ENCODE data around the gene INTS11. TPM values are rescaled to one million over a fixed set of nuclear protein-coding genes. Genes with fewer than 3 reads are reported as not detected.
A peak's percentile ranks its signal among the peaks of the same experiment; 100 is the strongest.

Gene INTS11
- total and polyA plus RNA-seq, 2 of the 13 experiments (the other 11 are each of a cell fraction or from before 2014, with no cell fraction given) = 52.8 to 94.8 TPM

DNA sequence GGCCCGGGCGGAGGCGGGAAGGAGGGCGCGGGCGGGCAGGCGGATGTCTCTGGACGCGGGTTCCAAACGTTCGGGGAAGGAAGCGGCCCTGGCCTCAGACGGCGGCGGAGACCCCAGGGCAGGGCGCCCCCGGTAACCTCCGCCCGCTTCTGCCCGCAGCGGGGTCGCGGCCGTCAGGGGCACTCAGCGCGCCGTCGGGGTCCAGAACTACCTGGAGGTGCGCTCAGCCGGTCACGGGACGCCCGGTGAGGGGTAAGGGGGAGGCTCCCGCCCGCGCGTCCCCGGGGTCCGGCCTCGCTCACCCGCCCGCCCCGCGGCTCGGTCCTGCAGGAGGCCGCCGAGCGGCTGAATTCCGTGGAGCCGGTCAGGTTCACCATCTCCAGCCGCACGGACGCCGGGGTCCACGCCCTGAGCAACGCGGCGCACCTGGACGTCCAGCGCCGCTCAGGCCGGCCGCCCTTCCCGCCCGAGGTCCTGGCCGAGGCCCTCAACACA, 15.7 kb downstream of the INTS11 start (continued):
- TF ChIP-seq, protein P1, sequence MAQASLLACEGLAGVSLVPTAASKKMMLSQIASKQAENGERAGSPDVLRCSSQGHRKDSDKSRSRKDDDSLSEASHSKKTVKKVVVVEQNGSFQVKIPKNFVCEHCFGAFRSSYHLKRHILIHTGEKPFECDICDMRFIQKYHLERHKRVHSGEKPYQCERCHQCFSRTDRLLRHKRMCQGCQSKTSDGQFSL (CRISPR knock-in tag; IDR thresholded peaks at IDR 0.05) = 0 out of 2 replicates have a peak, but pooled peaks have one; percentile 0
- no peak for TF ChIP-seq NBN (conservative IDR thresholded peaks at IDR 0.05)
- TF ChIP-seq ZNF773 (CRISPR knock-in tag; IDR thresholded peaks at IDR 0.05; ENCODE audit: borderline replicate concordance) = no peak
- TF ChIP-seq, protein P2, sequence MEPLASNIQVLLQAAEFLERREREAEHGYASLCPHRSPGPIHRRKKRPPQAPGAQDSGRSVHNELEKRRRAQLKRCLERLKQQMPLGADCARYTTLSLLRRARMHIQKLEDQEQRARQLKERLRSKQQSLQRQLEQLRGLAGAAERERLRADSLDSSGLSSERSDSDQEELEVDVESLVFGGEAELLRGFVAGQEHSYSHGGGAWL (CRISPR knock-in tag; IDR thresholded peaks at IDR 0.05) = peak; percentile 56; the same call in 1 of the 2 replicates
- TF ChIP-seq ASH2L (IDR thresholded peaks at IDR 0.05; ENCODE audit: insufficient read length, low read depth, low read length) = peak; percentile 15
- TF ChIP-seq SIN3B (IDR thresholded peaks at IDR 0.05; ENCODE audit: low read length) = no peak
- TF ChIP-seq KAT7 (CRISPR knock-in tag; IDR thresholded peaks at IDR 0.05; ENCODE audit: borderline replicate concordance) = peak; percentile 72
- 0 out of 2 replicates have a peak, but pooled peaks have one; percentile 17 for TF ChIP-seq HES4 (CRISPR knock-in tag; IDR thresholded peaks at IDR 0.05; ENCODE audit: borderline replicate concordance)
- no peak for TF ChIP-seq ZBTB38 (CRISPR knock-in tag; IDR thresholded peaks at IDR 0.05)
- TF ChIP-seq, protein P3, sequence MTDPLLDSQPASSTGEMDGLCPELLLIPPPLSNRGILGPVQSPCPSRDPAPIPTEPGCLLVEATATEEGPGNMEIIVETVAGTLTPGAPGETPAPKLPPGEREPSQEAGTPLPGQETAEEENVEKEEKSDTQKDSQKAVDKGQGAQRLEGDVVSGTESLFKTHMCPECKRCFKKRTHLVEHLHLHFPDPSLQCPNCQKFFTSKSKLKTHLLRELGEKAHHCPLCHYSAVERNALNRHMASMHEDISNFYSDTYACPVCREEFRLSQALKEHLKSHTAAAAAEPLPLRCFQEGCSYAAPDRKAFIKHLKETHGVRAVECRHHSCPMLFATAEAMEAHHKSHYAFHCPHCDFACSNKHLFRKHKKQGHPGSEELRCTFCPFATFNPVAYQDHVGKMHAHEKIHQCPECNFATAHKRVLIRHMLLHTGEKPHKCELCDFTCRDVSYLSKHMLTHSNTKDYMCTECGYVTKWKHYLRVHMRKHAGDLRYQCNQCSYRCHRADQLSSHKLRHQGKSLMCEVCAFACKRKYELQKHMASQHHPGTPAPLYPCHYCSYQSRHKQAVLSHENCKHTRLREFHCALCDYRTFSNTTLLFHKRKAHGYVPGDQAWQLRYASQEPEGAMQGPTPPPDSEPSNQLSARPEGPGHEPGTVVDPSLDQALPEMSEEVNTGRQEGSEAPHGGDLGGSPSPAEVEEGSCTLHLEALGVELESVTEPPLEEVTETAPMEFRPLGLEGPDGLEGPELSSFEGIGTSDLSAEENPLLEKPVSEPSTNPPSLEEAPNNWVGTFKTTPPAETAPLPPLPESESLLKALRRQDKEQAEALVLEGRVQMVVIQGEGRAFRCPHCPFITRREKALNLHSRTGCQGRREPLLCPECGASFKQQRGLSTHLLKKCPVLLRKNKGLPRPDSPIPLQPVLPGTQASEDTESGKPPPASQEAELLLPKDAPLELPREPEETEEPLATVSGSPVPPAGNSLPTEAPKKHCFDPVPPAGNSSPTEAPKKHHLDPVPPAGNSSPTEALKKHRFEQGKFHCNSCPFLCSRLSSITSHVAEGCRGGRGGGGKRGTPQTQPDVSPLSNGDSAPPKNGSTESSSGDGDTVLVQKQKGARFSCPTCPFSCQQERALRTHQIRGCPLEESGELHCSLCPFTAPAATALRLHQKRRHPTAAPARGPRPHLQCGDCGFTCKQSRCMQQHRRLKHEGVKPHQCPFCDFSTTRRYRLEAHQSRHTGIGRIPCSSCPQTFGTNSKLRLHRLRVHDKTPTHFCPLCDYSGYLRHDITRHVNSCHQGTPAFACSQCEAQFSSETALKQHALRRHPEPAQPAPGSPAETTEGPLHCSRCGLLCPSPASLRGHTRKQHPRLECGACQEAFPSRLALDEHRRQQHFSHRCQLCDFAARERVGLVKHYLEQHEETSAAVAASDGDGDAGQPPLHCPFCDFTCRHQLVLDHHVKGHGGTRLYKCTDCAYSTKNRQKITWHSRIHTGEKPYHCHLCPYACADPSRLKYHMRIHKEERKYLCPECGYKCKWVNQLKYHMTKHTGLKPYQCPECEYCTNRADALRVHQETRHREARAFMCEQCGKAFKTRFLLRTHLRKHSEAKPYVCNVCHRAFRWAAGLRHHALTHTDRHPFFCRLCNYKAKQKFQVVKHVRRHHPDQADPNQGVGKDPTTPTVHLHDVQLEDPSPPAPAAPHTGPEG (CRISPR knock-in tag; IDR thresholded peaks at IDR 0.05) = peak; percentile 85; the same call in 1 of the 2 replicates
- peak; percentile 74; the same call in 1 of the 2 replicates for TF ChIP-seq ZNF777 (CRISPR knock-in tag; IDR thresholded peaks at IDR 0.05)
- 0 out of 2 replicates have a peak, but pooled peaks have one; percentile 33 for TF ChIP-seq ZNF446 (CRISPR knock-in tag; IDR thresholded peaks at IDR 0.05)
- TF ChIP-seq ZNF224 (CRISPR knock-in tag; IDR thresholded peaks at IDR 0.05) = peak; percentile 4; the same call in 1 of the 2 replicates
- TF ChIP-seq ZNF547 (CRISPR knock-in tag; IDR thresholded peaks at IDR 0.05) = 0 out of 2 replicates have a peak, but pooled peaks have one; percentile 5
- peak; percentile 16; the same call in 1 of the 2 replicates for TF ChIP-seq TAF1 (CRISPR knock-in tag; IDR thresholded peaks at IDR 0.05)
- 0 out of 2 replicates have a peak, but pooled peaks have one; percentile 5 for TF ChIP-seq KAT8 (CRISPR knock-in tag; IDR thresholded peaks at IDR 0.05)
- no peak for TF ChIP-seq ZSCAN21 (CRISPR knock-in tag; IDR thresholded peaks at IDR 0.05; ENCODE audit: borderline replicate concordance)
- 0 out of 2 replicates have a peak, but pooled peaks have one; percentile 26 for TF ChIP-seq NCOA1 (CRISPR knock-in tag; IDR thresholded peaks at IDR 0.05)
- peak; percentile 16; the same call in 1 of the 2 replicates for TF ChIP-seq MTA1 (CRISPR knock-in tag; IDR thresholded peaks at IDR 0.05; ENCODE audit: borderline replicate concordance)
- TF ChIP-seq ZFY (CRISPR knock-in tag; IDR thresholded peaks at IDR 0.05) = peak; percentile 12; the same call in 1 of the 2 replicates
- TF ChIP-seq RBFOX2 (IDR thresholded peaks at IDR 0.05; ENCODE audit: low read depth, low read length) = peak; percentile 16; the same call in 1 of the 2 replicates
- TF ChIP-seq GABPB1 (CRISPR knock-in tag; IDR thresholded peaks at IDR 0.05) = peak; percentile 14; the same call in 1 of the 2 replicates
- TF ChIP-seq YEATS2 (CRISPR knock-in tag; IDR thresholded peaks at IDR 0.05; ENCODE audit: borderline replicate concordance) = no peak
- peak; percentile 34; the same call in 1 of the 2 replicates for TF ChIP-seq SRY (CRISPR knock-in tag; IDR thresholded peaks at IDR 0.05)
- TF ChIP-seq PRMT3 (CRISPR knock-in tag; IDR thresholded peaks at IDR 0.05; ENCODE audit: borderline replicate concordance, low read depth) = no peak
